GM19372 (cell line): ENCODE measurements around the gene TOR3A.
"Not testable (repeated sequence)": the region's sequence is repeated elsewhere in the genome, so short reads cannot be mapped to it uniquely, and the experiment has no call there.

ENCODE experiments used
- ATAC-seq: cut with Tn5 transposase; IDR thresholded peaks from one replicate; pipeline ENCODE4 v1.9.1; 2021; ENCODE audit warnings: mild to moderate bottlenecking, low read depth, moderate library complexity; ENCODE audit not compliant: unreplicated experiment

TOR3A gene

GRCh38 chr1:179104611-179105250, 22.9 kb downstream of the TOR3A start:
- ATAC-seq: no peak

- ATAC-seq: no peak
These were observed 23.5 kb downstream of the TOR3A start for GRCh38 chr1:179105393-179105792.

- ATAC-seq: no peak
These were observed 26.1 kb downstream of the TOR3A start for GRCh38 chr1:179107706-179108629.

- no peak for ATAC-seq
These were observed 26.8 kb downstream of the TOR3A start for GRCh38 chr1:179108644-179109043.

GRCh38 chr1:179115181-179115580, 33.3 kb downstream of the TOR3A start:
- ATAC-seq: no peak

- ATAC-seq: no peak
These were observed 37.6 kb downstream of the TOR3A start for GRCh38 chr1:179119513-179119912.

GRCh38 chr1:179120736-179121135, 38.9 kb downstream of the TOR3A start:
- no peak for ATAC-seq

- no peak for ATAC-seq
These were observed 39.5 kb downstream of the TOR3A start for GRCh38 chr1:179121159-179121938.

- ATAC-seq: no peak
These were observed 43.0 kb downstream of the TOR3A start for GRCh38 chr1:179124873-179125272.

GRCh38 chr1:179126338-179127060, 44.6 kb downstream of the TOR3A start:
- ATAC-seq: no peak

GRCh38 chr1:179127163-179127895, 45.5 kb downstream of the TOR3A start:
- ATAC-seq: no peak

GRCh38 chr1:179128520-179128919, 46.6 kb downstream of the TOR3A start:
- no peak for ATAC-seq

GRCh38 chr1:179129702-179130473, 48.0 kb downstream of the TOR3A start:
- peak; percentile 98 for ATAC-seq

- ATAC-seq: not testable (repeated sequence)
These were observed 53.3 kb downstream of the TOR3A start for GRCh38 chr1:179135168-179135567.

GRCh38 chr1:179135707-179136106, 53.8 kb downstream of the TOR3A start:
- not testable (repeated sequence) for ATAC-seq

- ATAC-seq: no peak
These were observed 55.9 kb downstream of the TOR3A start for GRCh38 chr1:179137617-179138255.

GRCh38 chr1:179138755-179139154, 56.9 kb downstream of the TOR3A start:
- ATAC-seq: not testable (repeated sequence)

GRCh38 chr1:179141592-179142251, 59.9 kb downstream of the TOR3A start:
- no peak for ATAC-seq
